ENCODE results near the gene ZNF423.
"Not testable (repeated sequence)": the region's sequence is repeated elsewhere in the genome, so short reads cannot be mapped to it uniquely, and the experiment has no call there.

ZNF423 gene

GRCh38 chr16:49855822-49856671 lies at the start of gene ZNF423:
Gene ZNF423 (minus strand): TSS chr16:49856112. CDS start chr16:49855774, 338 bp downstream.
- no peak for DNase-seq (ENCODE audit: extremely low read depth in 1 of 2, low read depth in 1 of 2)

GRCh38 chr16:49904348-49905062 lies 48.6 kb upstream of the ZNF423 start:
- no peak for DNase-seq (ENCODE audit: extremely low read depth in 1 of 2, low read depth in 1 of 2)

- no peak for DNase-seq (ENCODE audit: extremely low read depth in 1 of 2, low read depth in 1 of 2)
These were observed 47.0 kb upstream of the ZNF423 start for GRCh38 chr16:49902908-49903307.

GRCh38 chr16:49901711-49902110 lies 45.8 kb upstream of the ZNF423 start:
- DNase-seq (ENCODE audit: extremely low read depth in 1 of 2, low read depth in 1 of 2): no peak

GRCh38 chr16:49900875-49901274 lies 45.0 kb upstream of the ZNF423 start:
- no peak for DNase-seq (ENCODE audit: extremely low read depth in 1 of 2, low read depth in 1 of 2)

GRCh38 chr16:49899991-49900695 lies 44.2 kb upstream of the ZNF423 start:
- DNase-seq (ENCODE audit: extremely low read depth in 1 of 2, low read depth in 1 of 2): no peak

- DNase-seq (ENCODE audit: extremely low read depth in 1 of 2, low read depth in 1 of 2): no peak
These were observed 40.6 kb upstream of the ZNF423 start for GRCh38 chr16:49896447-49896964.

GRCh38 chr16:49890876-49891275 lies 35.0 kb upstream of the ZNF423 start:
- DNase-seq (ENCODE audit: extremely low read depth in 1 of 2, low read depth in 1 of 2): peak in 1 of 2 donors; percentile 5

- no peak for DNase-seq (ENCODE audit: extremely low read depth in 1 of 2, low read depth in 1 of 2)
These were observed 33.9 kb upstream of the ZNF423 start for GRCh38 chr16:49889725-49890397.

- no peak for DNase-seq (ENCODE audit: extremely low read depth in 1 of 2, low read depth in 1 of 2)
These were observed 30.7 kb upstream of the ZNF423 start for GRCh38 chr16:49886554-49887094.

- no peak for DNase-seq (ENCODE audit: extremely low read depth in 1 of 2, low read depth in 1 of 2)
These were observed 28.4 kb upstream of the ZNF423 start for GRCh38 chr16:49884033-49885015.

- no peak for DNase-seq (ENCODE audit: extremely low read depth in 1 of 2, low read depth in 1 of 2)
These were observed 27.4 kb upstream of the ZNF423 start for GRCh38 chr16:49883076-49884014.

GRCh38 chr16:49881890-49882289 lies 26.0 kb upstream of the ZNF423 start:
- no peak for DNase-seq (ENCODE audit: extremely low read depth in 1 of 2, low read depth in 1 of 2)

GRCh38 chr16:49878540-49878939 lies 22.6 kb upstream of the ZNF423 start:
- DNase-seq (ENCODE audit: extremely low read depth in 1 of 2, low read depth in 1 of 2): not testable (repeated sequence)

GRCh38 chr16:49876716-49877129 lies 20.8 kb upstream of the ZNF423 start:
- peak in 1 of 2 donors; percentile 25 for DNase-seq (ENCODE audit: extremely low read depth in 1 of 2, low read depth in 1 of 2)

- no peak for DNase-seq (ENCODE audit: extremely low read depth in 1 of 2, low read depth in 1 of 2)
These were observed 20.1 kb upstream of the ZNF423 start for GRCh38 chr16:49875806-49876715.

GRCh38 chr16:49874613-49875237 lies 18.8 kb upstream of the ZNF423 start:
- DNase-seq (ENCODE audit: extremely low read depth in 1 of 2, low read depth in 1 of 2): no peak
